Chondrocyte (in vitro differentiated cells): ENCODE results near the gene ZNF235. TPM values are rescaled to one million over a fixed set of nuclear protein-coding genes. Genes with fewer than 3 reads are reported as not detected.

Experiments used
- DNase-seq: peaks from one replicate; pipeline ENCODE4 v3.0.0; 2021; ENCODE audit warnings: mixed read lengths, low spot score
- H3K27ac Mint-ChIP-seq: one replicate; pipeline ENCODE4 v1.8.0; 2021; ENCODE audit warnings: mild to moderate bottlenecking, moderate library complexity, mixed read lengths; ENCODE audit not compliant: unreplicated experiment
- H3K27me3 Mint-ChIP-seq: 2 replicates; pipeline ENCODE4 v1.8.0; 2021; ENCODE audit warnings: low read depth, mixed read lengths
- H3K36me3 Mint-ChIP-seq: 2 replicates; pipeline ENCODE4 v1.8.0; 2021; ENCODE audit warnings: low read depth, mixed read lengths
- H3K4me1 Mint-ChIP-seq: 2 replicates; pipeline ENCODE4 v1.8.0; 2021; ENCODE audit warnings: low read depth, mild to moderate bottlenecking, mixed read lengths
- H3K4me3 Mint-ChIP-seq: one replicate; pipeline ENCODE4 v1.8.0; 2021; ENCODE audit warnings: mild to moderate bottlenecking, moderate library complexity, mixed read lengths; ENCODE audit not compliant: unreplicated experiment
- H3K9me3 Mint-ChIP-seq: 2 replicates; pipeline ENCODE4 v1.8.0; 2021; ENCODE audit warnings: low read depth, mixed read lengths
- CTCF ChIP-seq: fragments of 200-600 bp; sonication (generic); IDR thresholded peaks from 2 replicates; pipeline ENCODE4 v1.5.0; 2021; ENCODE audit warnings: antibody characterized with exemption, mild to moderate bottlenecking, moderate library complexity
- total RNA-seq: library from RNA; stranded (reverse); gene quantifications from 3 replicates; pipeline ENCODE4 v1.2.1, GENCODE V29; 2021

ZNF235 gene
- total RNA-seq, 1 donor from 2014 or later: 7.4 TPM

GRCh38 chr19:44305457-44305856 is 632 bp upstream of the ZNF235 start:
- Mint-ChIP-seq H3K4me1 (peaks cover 21% of the 10 kb centered on the region), H3K36me3 (peaks cover 7% of the 10 kb centered on the region), H3K4me3 (peak overlapping the region; percentile 90), H3K27ac (no peak overlapping the region), H3K27me3 (no peaks in the 10 kb centered on the region), H3K9me3 (peaks cover 22% of the 10 kb centered on the region)
- no peak for DNase-seq
- no peak for TF ChIP-seq CTCF

- Mint-ChIP-seq H3K9me3 (peaks cover 18% of the 10 kb centered on the region), H3K27ac (peak overlapping the region; percentile 93), H3K27me3 (no peaks in the 10 kb centered on the region), H3K4me3 (peak overlapping the region; percentile 90), H3K36me3 (peaks cover 9% of the 10 kb centered on the region), H3K4me1 (peaks cover 21% of the 10 kb centered on the region)
- DNase-seq: no peak
- no peak for TF ChIP-seq CTCF
Measured at GRCh38 chr19:44303976-44304568, 753 bp downstream of the ZNF235 start.

GRCh38 chr19:44303320-44303719 is 1.5 kb downstream of the ZNF235 start:
- Mint-ChIP-seq H3K9me3 (peaks cover 13% of the 10 kb centered on the region), H3K4me3 (peak overlapping the region; percentile 90), H3K36me3 (peaks cover 14% of the 10 kb centered on the region), H3K27ac (peak overlapping the region; percentile 45), H3K4me1 (peaks cover 21% of the 10 kb centered on the region), H3K27me3 (no peaks in the 10 kb centered on the region)
- DNase-seq: no peak
- no peak for TF ChIP-seq CTCF

- Mint-ChIP-seq H3K4me3 (no peak overlapping the region), H3K9me3 (peaks cover 33% of the 10 kb centered on the region)
Measured at GRCh38 chr19:44284968-44285367, 19.9 kb downstream of the ZNF235 start.

GRCh38 chr19:44282846-44283245 is 22.0 kb downstream of the ZNF235 start:
- no peaks in the 10 kb centered on the region for H3K27me3 Mint-ChIP-seq
- TF ChIP-seq CTCF: no peak
- no peak overlapping the region for H3K27ac Mint-ChIP-seq
- no peak overlapping the region for H3K4me3 Mint-ChIP-seq
- peaks cover 26% of the 10 kb centered on the region for H3K9me3 Mint-ChIP-seq
- H3K4me1 Mint-ChIP-seq: no peaks in the 10 kb centered on the region
- DNase-seq: no peak
- H3K36me3 Mint-ChIP-seq: peaks cover 19% of the 10 kb centered on the region

More at GRCh38 chr19:44284968-44285367, 19.9 kb downstream of the ZNF235 start:
- TF ChIP-seq CTCF: no peak
- no peak overlapping the region for H3K27ac Mint-ChIP-seq
- H3K36me3 Mint-ChIP-seq: peaks cover 40% of the 10 kb centered on the region
- no peaks in the 10 kb centered on the region for H3K27me3 Mint-ChIP-seq
- H3K4me1 Mint-ChIP-seq: no peaks in the 10 kb centered on the region
- DNase-seq: no peak
